Measurements from ENCODE around the gene CCSER1.

The CCSER1 gene

DNA sequence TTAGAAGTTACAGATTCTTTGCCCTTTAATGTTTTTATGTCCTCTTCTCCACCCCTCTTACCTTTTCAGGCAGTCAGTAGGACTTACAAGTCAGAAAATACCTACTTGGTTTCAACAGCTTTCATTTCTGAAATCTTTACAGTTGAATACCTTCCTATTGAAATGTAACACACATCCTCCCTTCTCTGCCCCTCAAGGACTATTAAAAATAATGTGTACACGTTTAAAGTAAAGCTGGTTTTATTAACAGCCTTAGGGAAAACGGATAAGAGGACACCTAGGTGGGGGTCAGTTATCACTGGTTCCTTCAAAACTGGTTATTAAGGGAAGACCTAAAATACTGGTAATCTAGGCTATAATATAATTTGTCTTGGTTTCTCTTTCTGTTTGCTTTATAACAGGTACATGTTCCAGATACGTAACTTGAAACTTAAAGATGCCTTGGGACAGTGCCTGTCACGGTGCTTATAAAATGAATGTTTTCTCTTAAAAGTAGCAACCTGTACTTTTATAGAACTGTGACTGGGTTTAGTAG, 1.8 kb downstream of the CCSER1 start:
- Histone ChIP-seq H3K9me3 (ENCODE audit: severe bottlenecking) (no peaks in the 10 kb centered on the region), H3K4me3 (ENCODE audit: low read depth, low read length) (peak overlapping the region; percentile 82), H3K27me3 (ENCODE audit: insufficient read depth, low read depth, severe bottlenecking) (no peaks in the 10 kb centered on the region), H3K27ac (peak overlapping the region; percentile 78; the same call in 1 of the 2 replicates), H3K36me3 (no peaks in the 10 kb centered on the region)
- TF ChIP-seq, protein P1, sequence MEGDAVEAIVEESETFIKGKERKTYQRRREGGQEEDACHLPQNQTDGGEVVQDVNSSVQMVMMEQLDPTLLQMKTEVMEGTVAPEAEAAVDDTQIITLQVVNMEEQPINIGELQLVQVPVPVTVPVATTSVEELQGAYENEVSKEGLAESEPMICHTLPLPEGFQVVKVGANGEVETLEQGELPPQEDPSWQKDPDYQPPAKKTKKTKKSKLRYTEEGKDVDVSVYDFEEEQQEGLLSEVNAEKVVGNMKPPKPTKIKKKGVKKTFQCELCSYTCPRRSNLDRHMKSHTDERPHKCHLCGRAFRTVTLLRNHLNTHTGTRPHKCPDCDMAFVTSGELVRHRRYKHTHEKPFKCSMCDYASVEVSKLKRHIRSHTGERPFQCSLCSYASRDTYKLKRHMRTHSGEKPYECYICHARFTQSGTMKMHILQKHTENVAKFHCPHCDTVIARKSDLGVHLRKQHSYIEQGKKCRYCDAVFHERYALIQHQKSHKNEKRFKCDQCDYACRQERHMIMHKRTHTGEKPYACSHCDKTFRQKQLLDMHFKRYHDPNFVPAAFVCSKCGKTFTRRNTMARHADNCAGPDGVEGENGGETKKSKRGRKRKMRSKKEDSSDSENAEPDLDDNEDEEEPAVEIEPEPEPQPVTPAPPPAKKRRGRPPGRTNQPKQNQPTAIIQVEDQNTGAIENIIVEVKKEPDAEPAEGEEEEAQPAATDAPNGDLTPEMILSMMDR (IDR thresholded peaks at IDR 0.05; ENCODE audit: low read depth, low read length) = no peak
- DNase-seq = no peak

DNA sequence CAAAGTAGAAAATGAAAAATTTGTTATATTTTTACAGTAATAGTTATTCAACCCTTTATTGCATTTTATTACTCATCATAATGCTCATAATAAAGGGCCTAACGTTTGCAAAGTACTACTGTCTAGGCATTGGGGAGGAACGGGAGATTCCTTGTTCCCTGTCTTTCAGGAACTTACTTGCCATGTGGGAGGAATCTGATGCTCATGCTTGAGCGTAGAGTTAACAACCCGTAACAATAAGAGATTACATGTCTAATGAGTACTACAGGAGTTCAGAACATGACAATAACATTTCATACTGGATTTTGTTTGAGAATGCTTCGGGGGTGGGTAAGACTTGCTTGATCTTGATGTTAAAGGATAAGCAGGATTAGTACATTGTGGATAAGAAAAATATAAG, 2.9 kb downstream of the CCSER1 start:
- Histone ChIP-seq H3K27me3 (ENCODE audit: insufficient read depth, low read depth, severe bottlenecking) (no peaks in the 10 kb centered on the region), H3K4me3 (ENCODE audit: low read depth, low read length) (no peak overlapping the region), H3K27ac (no peak overlapping the region), H3K9me3 (ENCODE audit: severe bottlenecking) (no peaks in the 10 kb centered on the region), H3K36me3 (no peaks in the 10 kb centered on the region)
- DNase-seq = no peak
- TF ChIP-seq, protein P1 (IDR thresholded peaks at IDR 0.05; ENCODE audit: low read depth, low read length) = no peak

DNA sequence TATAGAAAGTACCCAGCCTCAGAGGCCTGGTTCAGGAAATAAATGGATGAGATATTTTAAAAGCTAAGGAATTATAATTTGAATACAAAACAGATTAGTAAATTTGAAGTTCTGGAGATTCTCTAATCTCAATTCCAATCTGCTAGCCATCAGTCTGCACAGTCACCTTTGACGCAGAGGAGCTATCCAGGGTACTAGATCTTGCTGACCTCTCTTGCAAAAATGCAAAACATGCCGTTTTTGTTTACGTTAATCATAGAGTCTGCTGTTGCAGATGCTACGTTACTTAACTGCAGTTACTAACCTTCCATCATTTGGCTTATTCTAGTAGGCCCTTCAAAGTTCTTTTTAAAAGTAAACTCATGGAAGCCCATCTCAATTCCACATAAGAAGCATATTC, 10.4 kb downstream of the CCSER1 start:
- no peak for DNase-seq
- Histone ChIP-seq H3K27me3 (ENCODE audit: insufficient read depth, low read depth, severe bottlenecking) (no peaks in the 10 kb centered on the region), H3K36me3 (no peaks in the 10 kb centered on the region), H3K9me3 (ENCODE audit: severe bottlenecking) (no peaks in the 10 kb centered on the region), H3K4me3 (ENCODE audit: low read depth, low read length) (no peak overlapping the region), H3K27ac (no peak overlapping the region)
- TF ChIP-seq, protein P1 (IDR thresholded peaks at IDR 0.05; ENCODE audit: low read depth, low read length) = no peak

DNA sequence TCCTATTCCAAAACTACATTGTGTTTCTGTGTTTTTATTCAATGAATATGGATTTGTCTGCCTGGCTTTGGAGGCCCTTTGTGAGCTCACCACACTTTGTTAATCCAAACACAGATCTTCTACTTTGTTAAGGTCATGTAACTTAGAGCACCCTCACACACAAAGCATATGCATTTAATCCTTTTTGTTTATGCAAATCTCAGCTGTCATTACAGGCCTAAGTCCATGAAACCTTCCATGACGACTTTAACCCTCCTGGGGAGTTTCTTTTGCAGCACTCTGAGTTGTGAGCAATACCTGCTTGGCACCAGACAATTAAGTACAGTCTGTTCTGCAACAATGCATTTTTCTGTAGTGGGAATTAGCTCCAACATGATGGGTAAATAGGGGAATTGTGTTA, 14.9 kb downstream of the CCSER1 start:
- peak; percentile 20 for DNase-seq
- no peaks in the 10 kb centered on the region for H3K27me3 ChIP-seq (ENCODE audit: insufficient read depth, low read depth, severe bottlenecking)
- H3K27ac ChIP-seq = no peak overlapping the region
- no peaks in the 10 kb centered on the region for H3K36me3 ChIP-seq
- H3K4me3 ChIP-seq (ENCODE audit: low read depth, low read length) = no peak overlapping the region
- TF ChIP-seq, protein P1 (IDR thresholded peaks at IDR 0.05; ENCODE audit: low read depth, low read length) = no peak
- H3K9me3 ChIP-seq (ENCODE audit: severe bottlenecking) = no peaks in the 10 kb centered on the region

- Histone ChIP-seq H3K4me3 (ENCODE audit: low read depth, low read length) (no peak overlapping the region), H3K27me3 (ENCODE audit: insufficient read depth, low read depth, severe bottlenecking) (no peaks in the 10 kb centered on the region), H3K9me3 (ENCODE audit: severe bottlenecking) (no peaks in the 10 kb centered on the region), H3K27ac (no peak overlapping the region), H3K36me3 (no peaks in the 10 kb centered on the region)
- DNase-seq = no peak
- TF ChIP-seq, protein P1 (IDR thresholded peaks at IDR 0.05; ENCODE audit: low read depth, low read length) = no peak
Observed at GRCh38 chr4:90145319-90145718, 18.1 kb downstream of the CCSER1 start.

DNA sequence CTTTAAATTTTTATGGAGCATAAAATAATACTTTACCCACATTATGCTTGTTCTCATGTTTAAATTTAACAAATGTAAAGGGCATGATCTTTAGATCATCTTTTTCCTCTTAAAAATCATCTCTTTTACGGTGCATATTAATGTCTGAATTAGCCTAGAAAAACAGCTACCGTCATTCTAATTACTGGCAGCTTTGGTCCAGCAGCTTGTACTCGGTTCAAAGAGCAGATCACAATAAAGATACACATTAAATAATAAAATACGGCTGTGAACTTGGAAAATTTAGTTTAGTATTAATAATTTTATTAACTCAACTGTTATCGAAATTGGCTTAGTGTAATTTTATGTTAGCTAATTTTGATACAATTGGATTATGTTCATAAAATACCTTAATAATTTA, 19.1 kb downstream of the CCSER1 start:
- H3K27me3 ChIP-seq (ENCODE audit: insufficient read depth, low read depth, severe bottlenecking) = no peaks in the 10 kb centered on the region
- TF ChIP-seq, protein P1 (IDR thresholded peaks at IDR 0.05; ENCODE audit: low read depth, low read length) = no peak
- H3K4me3 ChIP-seq (ENCODE audit: low read depth, low read length) = no peak overlapping the region
- no peak overlapping the region for H3K27ac ChIP-seq
- H3K36me3 ChIP-seq = no peaks in the 10 kb centered on the region
- DNase-seq = no peak
- no peaks in the 10 kb centered on the region for H3K9me3 ChIP-seq (ENCODE audit: severe bottlenecking)

All from WERI-Rb-1 (cell line).